Stimulated activated CD8-positive, alpha-beta memory T cell treated with anti-CD3 and anti-CD28 coated beads, Interleukin-2, amount 100 ng/mL, for 48 hours (primary cell): ENCODE measurements around the gene SPOCD1.
A peak's percentile ranks its signal among the peaks of the same experiment; 100 is the strongest.

Experiments used
- DNase-seq, 2 donors: peaks; one replicate each; pipeline ENCODE4 v3.0.0-alpha.2; 2020; ENCODE audit warnings: low read depth in 2 of 2

The SPOCD1 gene

DNA sequence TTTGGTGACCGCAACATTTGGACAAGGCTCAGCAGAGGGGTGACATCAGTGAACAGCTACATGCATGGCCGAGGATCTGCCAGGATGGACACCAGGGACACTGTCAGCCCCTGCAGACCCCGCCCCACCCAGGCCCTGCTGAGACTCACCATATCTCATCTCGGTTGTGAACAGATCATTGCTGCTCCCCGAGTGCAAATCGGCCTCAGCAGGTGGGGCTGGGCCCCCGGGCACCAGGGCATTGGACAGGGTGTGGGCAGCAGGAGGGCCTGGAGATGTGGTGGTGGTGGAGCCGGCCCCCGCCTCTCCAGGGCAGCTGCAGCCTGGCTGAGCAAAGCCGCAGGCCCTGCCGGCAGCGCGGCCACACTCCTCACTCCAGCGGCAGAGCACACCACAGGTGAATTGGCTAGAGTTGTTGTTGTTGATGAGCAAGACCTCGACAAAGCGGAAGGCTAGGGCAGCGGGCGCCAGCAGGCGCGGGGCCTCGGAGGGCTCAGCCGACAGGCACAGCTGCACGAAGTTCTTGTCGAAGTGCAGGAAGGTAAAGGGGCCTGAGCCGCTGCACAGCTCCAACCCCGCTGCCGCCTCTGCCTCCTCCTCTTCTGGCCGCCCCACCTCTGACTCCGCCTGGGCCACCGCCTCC lies 59.9 kb downstream of the SPOCD1 start:
- DNase-seq = no peak

DNA sequence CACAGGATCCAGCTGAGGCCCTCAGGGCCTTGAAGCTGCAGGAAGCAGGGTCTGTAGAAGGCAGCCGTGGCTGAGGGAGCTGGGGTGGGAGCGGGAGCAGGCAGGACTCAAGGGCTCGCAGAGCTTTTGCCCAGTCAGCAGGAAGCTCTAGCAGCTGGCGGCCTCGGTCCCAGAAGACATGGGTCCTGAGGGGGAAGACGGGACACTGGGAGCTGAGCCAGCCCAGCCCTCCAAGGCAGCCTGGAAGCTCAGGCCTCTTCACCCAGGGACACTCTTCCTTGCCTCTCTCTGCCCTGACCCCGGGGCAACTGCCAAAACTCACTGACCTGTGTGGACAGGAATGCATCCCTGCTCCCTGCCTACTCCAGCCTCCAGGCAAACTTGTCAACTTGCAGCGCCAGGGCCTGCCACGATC lies 60.6 kb downstream of the SPOCD1 start:
- DNase-seq = no peak

DNA sequence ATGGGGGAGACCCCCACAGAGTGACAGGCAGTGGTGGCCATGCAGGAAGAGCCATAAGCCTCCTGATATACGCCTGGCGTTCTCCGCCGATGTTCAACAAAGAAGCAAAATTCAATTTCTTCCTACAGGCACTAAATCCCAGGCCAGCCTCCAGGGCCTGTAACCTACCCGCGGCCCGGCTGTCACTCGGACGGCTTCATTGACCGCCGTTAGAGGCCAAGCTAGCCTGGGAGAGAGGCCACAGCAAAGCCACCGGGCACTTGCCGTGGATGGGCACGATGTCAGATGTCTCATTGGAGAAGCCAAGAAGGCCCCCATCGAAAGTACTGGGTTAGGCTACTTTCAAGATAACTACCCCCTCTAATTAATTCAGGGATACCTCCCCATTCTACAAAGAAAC lies 61.4 kb downstream of the SPOCD1 start:
- DNase-seq = no peak

DNA sequence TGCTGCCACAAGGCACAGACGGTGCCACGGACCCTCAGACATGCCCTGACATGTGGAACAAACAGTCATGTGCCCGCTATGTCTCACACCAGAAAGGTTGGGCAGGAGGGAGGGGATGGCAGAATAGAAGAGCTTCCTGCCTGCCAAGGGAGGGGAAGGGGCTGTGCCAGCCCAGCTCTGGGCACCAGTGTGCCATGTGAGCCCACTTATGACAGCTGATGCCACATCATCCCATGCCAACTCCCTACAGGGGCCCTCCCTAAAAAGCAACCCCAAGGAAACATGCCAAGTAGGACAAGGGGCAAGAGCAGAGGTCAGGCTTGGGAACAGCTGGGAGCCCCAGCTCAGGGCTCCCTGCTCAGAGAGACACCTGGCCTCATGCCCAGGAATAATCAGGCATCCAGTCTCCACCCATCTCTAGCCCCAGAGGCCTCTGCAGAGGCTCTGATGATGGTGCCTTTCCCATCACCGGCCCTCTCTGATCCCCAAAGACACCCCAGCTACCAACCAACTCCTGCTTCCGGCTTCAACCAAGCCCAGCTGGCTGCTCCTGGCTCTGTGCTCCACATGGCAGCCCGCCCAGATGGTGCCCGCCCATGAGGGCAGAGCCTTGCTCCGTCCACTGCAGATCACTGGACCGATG lies 62.0 kb downstream of the SPOCD1 start:
- DNase-seq = no peak

GRCh38 chr1:31752952-31753475 lies 62.8 kb downstream of the SPOCD1 start:
- no peak for DNase-seq

GRCh38 chr1:31752258-31752657 lies 63.6 kb downstream of the SPOCD1 start:
- DNase-seq = no peak

- DNase-seq = no peak
Observed at GRCh38 chr1:31751822-31752241, 64.0 kb downstream of the SPOCD1 start.

- DNase-seq = no peak
Observed at GRCh38 chr1:31750858-31751510, 64.8 kb downstream of the SPOCD1 start.

DNA sequence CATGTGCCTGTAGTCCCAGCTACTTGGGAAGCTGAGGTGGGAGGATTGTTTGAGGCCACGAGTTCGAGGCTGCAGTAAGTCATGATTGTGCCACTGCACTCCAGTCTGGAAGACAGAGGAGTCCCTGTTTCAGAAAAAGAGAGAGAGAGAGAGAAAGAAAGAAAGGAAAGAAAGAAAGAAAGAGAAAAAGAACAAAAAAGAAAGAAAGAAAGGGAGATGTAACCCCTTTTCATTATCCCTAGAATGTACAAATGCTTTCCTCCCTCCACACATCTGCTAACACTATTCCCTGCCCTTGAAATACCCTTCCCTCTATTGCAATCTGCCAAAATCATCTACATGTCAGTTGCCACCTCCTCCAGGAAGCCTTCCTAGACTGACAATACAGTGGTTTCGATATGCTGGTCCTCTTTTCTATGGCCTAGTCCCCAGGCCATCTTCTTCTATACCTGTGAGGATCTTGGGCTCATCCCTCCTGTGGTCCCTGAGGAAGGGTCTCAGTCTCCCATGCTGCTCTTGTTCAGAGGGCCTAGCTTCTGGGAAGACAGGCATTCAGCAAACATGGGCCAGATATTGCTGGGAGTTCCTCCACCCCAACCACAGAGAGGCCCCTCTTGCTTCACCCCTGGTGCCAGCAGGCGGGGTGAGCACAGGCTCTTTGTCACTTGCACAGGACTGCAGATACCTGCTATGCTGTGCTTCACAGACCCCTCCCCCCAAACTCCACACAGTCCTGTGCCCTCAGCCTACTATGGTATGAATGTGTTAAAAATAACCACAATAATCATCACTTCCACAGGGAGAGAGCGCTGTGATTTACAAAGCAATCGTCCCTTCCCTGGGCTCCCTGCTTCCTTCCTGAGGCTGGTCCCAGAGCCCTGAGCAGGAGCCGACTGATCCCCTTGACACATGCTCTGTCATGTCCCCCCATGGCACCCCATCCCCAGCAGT lies 65.8 kb downstream of the SPOCD1 start:
- DNase-seq = no peak

GRCh38 chr1:31748365-31748764 lies 67.5 kb downstream of the SPOCD1 start:
- DNase-seq = no peak

GRCh38 chr1:31747304-31747703 lies 68.5 kb downstream of the SPOCD1 start:
- DNase-seq = no peak

DNA sequence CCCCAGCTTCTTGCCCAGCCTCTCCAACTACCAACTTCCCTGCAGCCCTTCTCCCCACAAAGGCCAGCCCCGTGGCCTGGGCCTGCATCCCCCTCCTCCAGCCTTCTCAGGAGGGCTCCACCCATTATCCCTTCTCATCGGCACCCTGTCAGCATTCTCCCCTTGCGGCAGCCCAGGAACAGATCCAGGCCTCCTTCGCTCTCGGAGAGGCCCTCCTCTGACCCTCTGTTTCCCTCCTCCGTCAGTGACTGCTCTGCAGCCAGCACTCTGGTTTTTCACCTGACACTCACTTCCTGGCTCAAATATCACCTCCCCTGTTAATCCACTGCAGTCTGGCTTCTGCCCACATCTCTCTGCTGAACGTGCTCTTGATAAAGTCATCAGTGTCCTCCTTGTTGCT lies 69.1 kb downstream of the SPOCD1 start:
- no peak for DNase-seq

DNA sequence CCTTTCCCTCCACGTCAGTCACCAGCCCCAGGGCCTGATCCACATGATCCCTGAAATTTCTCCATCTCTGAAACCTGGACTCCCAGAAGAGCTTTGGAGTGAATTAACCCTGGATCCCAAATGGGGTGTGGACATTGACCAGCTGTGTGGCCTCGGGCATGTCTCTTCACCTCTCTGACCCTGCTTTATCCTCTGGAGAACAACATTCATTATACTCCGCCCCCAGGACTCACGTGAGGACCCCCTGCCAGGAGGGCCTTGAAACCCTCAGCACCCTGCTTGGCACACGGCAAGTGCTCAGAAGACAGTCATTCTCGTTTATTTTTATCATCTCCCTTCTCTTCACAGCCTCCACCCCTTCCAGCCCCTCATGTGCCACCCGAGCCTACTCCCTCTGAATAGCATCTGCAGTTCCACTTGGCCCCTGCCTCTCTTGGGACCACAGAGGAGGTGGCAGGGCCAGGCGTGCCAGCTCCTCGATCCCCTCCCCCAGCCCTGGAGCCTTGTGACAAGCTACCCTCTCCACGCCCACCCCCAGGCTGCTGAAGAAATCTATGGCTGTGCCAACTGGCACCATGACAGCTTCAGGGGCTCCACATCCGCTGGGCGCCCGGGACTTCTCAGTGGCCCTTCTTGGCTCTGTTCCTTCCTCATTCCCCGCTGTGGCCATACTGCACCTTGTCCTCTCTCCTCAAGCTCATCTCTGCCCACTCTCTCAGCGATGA lies 69.7 kb downstream of the SPOCD1 start:
- DNase-seq = no peak

- DNase-seq = peak; percentile 51 to 61
Observed at GRCh38 chr1:31745096-31745945, 70.5 kb downstream of the SPOCD1 start.

DNA sequence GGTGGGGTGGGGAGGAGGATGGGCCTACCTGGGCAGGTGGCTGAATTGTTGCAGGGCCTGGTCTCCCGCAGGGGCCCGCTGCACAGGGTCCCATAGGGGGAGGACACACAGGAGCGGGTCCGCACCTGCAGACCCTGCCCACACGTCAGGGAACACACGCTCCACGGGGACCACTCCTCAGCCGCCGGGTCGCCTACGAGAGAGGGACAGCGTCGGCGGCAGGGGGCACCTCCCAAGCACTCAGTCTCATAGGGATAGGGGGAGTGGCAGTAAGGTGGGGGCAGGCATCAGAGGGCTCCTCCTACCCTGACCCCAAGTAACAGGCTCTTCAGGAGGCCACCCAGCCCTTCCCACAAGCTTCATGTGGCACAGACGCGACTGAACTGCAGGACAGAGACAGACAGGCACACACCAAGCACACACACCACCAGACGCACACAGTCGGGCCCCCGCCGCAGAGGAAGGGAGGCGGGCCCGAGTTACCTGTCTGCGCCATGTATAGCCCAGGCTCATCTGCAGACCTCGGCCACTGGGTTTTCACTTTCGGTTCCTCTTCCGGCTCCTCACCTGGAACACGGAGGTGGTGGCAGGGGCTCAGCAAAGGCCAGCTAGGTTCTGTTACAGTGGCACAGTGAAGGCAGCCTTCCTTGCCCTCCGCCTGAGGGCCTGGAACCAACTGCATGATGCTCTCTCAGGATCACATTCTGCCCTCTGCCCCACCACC lies 71.5 kb downstream of the SPOCD1 start:
- no peak for DNase-seq

DNA sequence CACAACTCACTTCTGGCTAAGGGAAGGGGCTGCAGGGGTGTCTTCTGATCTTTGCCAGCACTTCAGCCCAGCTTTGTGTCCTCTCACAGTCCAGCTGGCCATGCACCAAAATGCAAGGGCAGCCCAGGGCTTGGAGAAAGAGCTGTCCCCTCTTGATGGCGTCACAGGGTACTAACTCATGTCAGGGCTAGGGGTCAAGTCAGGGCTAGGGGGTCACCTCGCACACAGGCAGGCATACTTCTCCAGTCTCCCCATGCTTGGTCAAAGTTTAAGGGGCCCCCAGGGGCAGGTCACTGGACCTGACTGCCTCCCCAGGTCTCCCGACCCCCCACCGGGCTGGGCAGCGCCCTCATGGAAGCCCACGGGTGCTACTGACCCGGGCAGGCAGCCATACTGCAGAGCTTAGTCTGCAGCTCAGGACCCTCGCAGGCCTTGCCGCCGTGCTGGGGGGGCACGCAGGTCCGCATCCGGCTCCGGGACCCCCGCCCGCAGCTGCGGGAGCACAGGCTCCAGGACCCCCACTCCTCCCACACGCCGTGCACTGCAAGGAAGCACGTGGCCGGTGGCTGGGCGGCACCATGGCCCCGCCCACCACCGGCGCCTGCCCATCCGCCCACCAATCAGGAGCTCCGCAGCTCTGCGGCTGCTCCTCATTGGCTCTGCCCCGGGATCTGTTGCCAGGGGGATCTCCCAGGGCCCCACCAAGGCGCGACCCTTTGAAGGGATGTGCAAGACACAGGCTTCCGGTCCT lies 73.2 kb downstream of the SPOCD1 start:
- no peak for DNase-seq
